Heart right ventricle (tissue), 16 donors: ENCODE measurements around the gene ZNF679. TPM values are rescaled to one million over a fixed set of nuclear protein-coding genes. Genes with fewer than 3 reads are reported as not detected.
A peak's percentile ranks its signal among the peaks of the same experiment; 100 is the strongest.
"Not testable (repeated sequence)": the region's sequence is repeated elsewhere in the genome, so short reads cannot be mapped to it uniquely, and the experiment has no call there.

Source experiments
- ATAC-seq, 8 donors: fragments of 200-7000 bp; cut with Tn5 transposase; one replicate each; pipeline ENCODE4 v1.9.1; 2020; ENCODE audit warnings: mild to moderate bottlenecking in 8 of 8, moderate library complexity in 8 of 8, moderate number of reproducible peaks in 1 of 8
- DNase-seq, 2 donors: peaks; one replicate each; pipeline ENCODE4 v3.0.0-alpha.2; 2020
- H3K27ac ChIP-seq, 10 donors: fragments of 200-600 bp; sonication (generic) in 2 of 10; one replicate each; pipeline versions ENCODE4 v1.5.0 to v1.8.0; 2020 to 2022; ENCODE audit warnings: mild to moderate bottlenecking in 3 of 10
- H3K27me3 ChIP-seq, 7 donors: fragments of 200-600 bp; one replicate each; pipeline ENCODE4 v1.8.0; 2021 to 2022; ENCODE audit warnings: mild to moderate bottlenecking in 2 of 7
- H3K36me3 ChIP-seq, 9 donors: fragments of 200-600 bp; sonication (generic) in 1 of 9; one replicate each; pipeline versions ENCODE4 v1.5.0 to v1.8.0; 2020 to 2022; ENCODE audit warnings: mild to moderate bottlenecking in 2 of 9
- H3K4me1 ChIP-seq, 9 donors: fragments of 200-600 bp; sonication (generic) in 1 of 9; one replicate each; pipeline versions ENCODE4 v1.5.0 to v1.8.0; 2020 to 2022; ENCODE audit warnings: mild to moderate bottlenecking in 4 of 9
- H3K4me3 ChIP-seq, 10 donors: fragments of 200-600 bp; sonication (generic) in 2 of 10; one replicate each; pipeline versions ENCODE4 v1.5.0 to v1.8.0; 2020 to 2022; ENCODE audit warnings: mild to moderate bottlenecking in 7 of 10, moderate library complexity in 2 of 10
- H3K9me3 ChIP-seq, 11 donors: fragments of 200-600 bp in 10 of 11; sonication (generic) in 2 of 11; one replicate each; pipeline versions ENCODE4 v1.5.0 to v1.8.0; 2013 to 2022; ENCODE audit warnings: mild to moderate bottlenecking in 2 of 11, control low read depth in 1 of 11, moderate library complexity in 1 of 11
- WGBS, 2 donors: extraction: QIAGEN DNeasy Blood & Tissue Kit; methylation state at CpG; one replicate each; pipeline ENCODE4 v1.1.7; 2013; ENCODE audit warnings: inconsistent platforms in 1 of 2; 5-methylcytosine and 5-hydroxymethylcytosine counted together
- intact Hi-C, 10 donors: fragments of 100-400 bp; cut with DNase I; formaldehyde crosslinking; loops; one replicate each; pipeline versions ENCODE4 v1.11.1 to v1.14.2; 2022
- long read RNA-seq, 3 donors: library from polyadenylated mRNA; unstranded; transcript quantifications; one replicate each; pipeline ENCODE4 v2.0.0, GENCODE V29; 2020 to 2021
- polyA plus RNA-seq, 2 donors: library from polyadenylated mRNA; stranded (reverse); fragments of 200-250 nt; gene quantifications; one replicate each; pipeline ENCODE4 v1.2.3, GENCODE V29; 2013
- total RNA-seq, 10 donors: library from RNA; stranded (reverse); fragmentation: NEBNext Ultra II Directional in 3 of 10; extraction: Animal tissue kit (Norgen Biotek cat#: 25700) in 3 of 10; gene quantifications; one replicate each; pipeline versions ENCODE4 v1.2.1 to v1.2.4, GENCODE V29; 2021 to 2023
- TF ChIP-seq, protein P1 (sequence below), 9 donors: fragments of 200-600 bp; sonication (generic) in 2 of 9; IDR thresholded peaks; one replicate each; pipeline versions ENCODE4 v1.5.0 to v1.8.0; 2021 to 2022; ENCODE audit warnings: antibody characterized with exemption in 9 of 9, mild to moderate bottlenecking in 5 of 9, moderate library complexity in 1 of 9
- donor health status: Arrhythmogenic right ventricular cardiomyopathy.
- donor health status: ischemic (EF 13 %, LVEDD 7.1; RV severe dilation, severe dysfunction).
- donor health status: healthy with polysubstance abuse.
- donor health status: DM: no; HTN: yes; CAD: no.
- donor health status: DM: no; HTN: no; CAD: no.
- donor health status: ischemic (EF 25% LVEDD 6.9; RV normal size, moderate dysfunction).
- donor health status: ischemic (EF 25% LVEDD 5.7; RV mildly dilated, moderate dysfunction).
- donor health status: healthy.
- donor health status: DM: yes; HTN: yes; CAD: no.
- donor health status: Ischemic cardiomyopathy.
- donor health status: ischemic (EF 35%, LVEDD 5.7; RV mildly dilated, moderate dysfunction).
- donor health status: nonischemic (EF 11% LVEDD 7.7; RV severe dilation, severe dysfunction).
- donor health status: DM: yes; HTN: yes; CAD: no.
- donor health status: PGD.
- donor health status: ischemic (EF 29% LVEDD 5.4; RV normal size, mild dysfunction).
- donor health status: nonischemic (EF 23%, LVEDD 6.1; RV moderate dilation, normal function).

Gene ZNF679
- not detected for total RNA-seq
- polyA plus RNA-seq = not detected
- long read RNA-seq, donor 1 = 0 reads
- long read RNA-seq, donor 2 = 0 reads
- long read RNA-seq, donor 3 = 0 reads

GRCh38 chr7:64228174-64228573, at the start of gene ZNF679:
Gene ZNF679, plus strand, starts transcription at chr7:64228474. Its CDS starts 20,644 bp downstream, at chr7:64249118.
- H3K4me3 ChIP-seq, DNase-seq, H3K4me1 ChIP-seq, H3K36me3 ChIP-seq, H3K27ac ChIP-seq, ATAC-seq, intact Hi-C loops, H3K27me3 ChIP-seq: not testable (repeated sequence)
- 90% methylated on average over 1 of the region's 1 CpG for WGBS, 2 donors
- H3K9me3 ChIP-seq = peaks cover 0 to 83% (median 14%) of the 10 kb centered on the region in 11 donors

DNA sequence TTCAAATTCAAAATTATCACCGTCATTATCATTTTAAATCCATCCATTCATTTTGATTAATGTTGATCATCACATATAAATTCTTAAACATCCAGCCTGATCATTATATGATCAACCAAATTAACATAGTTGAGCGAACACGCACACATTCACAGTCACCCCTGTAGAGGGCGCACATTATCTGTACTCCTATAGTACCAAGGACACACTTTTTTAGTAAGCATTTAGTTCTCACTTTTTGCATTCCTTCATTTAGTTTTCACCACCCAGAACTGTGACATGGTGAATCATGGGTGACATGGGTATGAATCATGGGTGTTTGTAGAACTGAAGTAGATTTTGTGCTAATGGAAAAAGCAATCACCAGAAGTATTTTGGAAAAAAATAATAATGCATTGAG, 47.3 kb upstream of the ZNF679 start:
- 36 to 38% methylated on average over 4 of the region's 4 CpGs for WGBS, 2 donors
- Histone ChIP-seq H3K4me1 (peaks cover 0 to 6% (median 0%) of the 10 kb centered on the region in 9 donors), H3K4me3 (no peak overlapping the region), H3K9me3 (peaks cover 0 to 27% (median 0%) of the 10 kb centered on the region in 11 donors), H3K27ac (no peak overlapping the region), H3K36me3 (no peaks in the 10 kb centered on the region), H3K27me3 (peaks cover 20 to 58% (median 24%) of the 10 kb centered on the region in 7 donors)
- TF ChIP-seq, protein P1, sequence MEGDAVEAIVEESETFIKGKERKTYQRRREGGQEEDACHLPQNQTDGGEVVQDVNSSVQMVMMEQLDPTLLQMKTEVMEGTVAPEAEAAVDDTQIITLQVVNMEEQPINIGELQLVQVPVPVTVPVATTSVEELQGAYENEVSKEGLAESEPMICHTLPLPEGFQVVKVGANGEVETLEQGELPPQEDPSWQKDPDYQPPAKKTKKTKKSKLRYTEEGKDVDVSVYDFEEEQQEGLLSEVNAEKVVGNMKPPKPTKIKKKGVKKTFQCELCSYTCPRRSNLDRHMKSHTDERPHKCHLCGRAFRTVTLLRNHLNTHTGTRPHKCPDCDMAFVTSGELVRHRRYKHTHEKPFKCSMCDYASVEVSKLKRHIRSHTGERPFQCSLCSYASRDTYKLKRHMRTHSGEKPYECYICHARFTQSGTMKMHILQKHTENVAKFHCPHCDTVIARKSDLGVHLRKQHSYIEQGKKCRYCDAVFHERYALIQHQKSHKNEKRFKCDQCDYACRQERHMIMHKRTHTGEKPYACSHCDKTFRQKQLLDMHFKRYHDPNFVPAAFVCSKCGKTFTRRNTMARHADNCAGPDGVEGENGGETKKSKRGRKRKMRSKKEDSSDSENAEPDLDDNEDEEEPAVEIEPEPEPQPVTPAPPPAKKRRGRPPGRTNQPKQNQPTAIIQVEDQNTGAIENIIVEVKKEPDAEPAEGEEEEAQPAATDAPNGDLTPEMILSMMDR (IDR thresholded peaks at IDR 0.05) = peak in 7 of 9 donors; percentile 30 to 45 (median 37)
- intact Hi-C loops = loop anchor here in 7 of 10 donors (5.0 to 10.0 kb wide), 4 partner anchors 54 to 441 kb away; no protein-coding TSS in a partner anchor
- ATAC-seq = no peak
- DNase-seq = no peak

GRCh38 chr7:64181586-64181985, 46.7 kb upstream of the ZNF679 start:
- 29 to 30% methylated on average over 45 to 46 of the region's 46 CpGs for WGBS, 2 donors
- Histone ChIP-seq H3K4me3 (no peak overlapping the region), H3K4me1 (peaks cover 0 to 6% (median 0%) of the 10 kb centered on the region in 9 donors), H3K36me3 (no peaks in the 10 kb centered on the region), H3K27ac (no peak overlapping the region), H3K27me3 (peaks cover 20 to 58% (median 24%) of the 10 kb centered on the region in 7 donors), H3K9me3 (peaks cover 0 to 23% (median 0%) of the 10 kb centered on the region in 11 donors)
- TF ChIP-seq, protein P1 (IDR thresholded peaks at IDR 0.05) = no peak
- intact Hi-C loops = loop anchor here in 7 of 10 donors (5.0 to 10.0 kb wide), 4 partner anchors 53 to 441 kb away; no protein-coding TSS in a partner anchor
- DNase-seq (no peak), ATAC-seq (no peak)

GRCh38 chr7:64182036-64182790, 46.1 kb upstream of the ZNF679 start:
- H3K4me1 ChIP-seq = peaks cover 0 to 6% (median 0%) of the 10 kb centered on the region in 9 donors
- peaks cover 20 to 52% (median 24%) of the 10 kb centered on the region in 7 donors for H3K27me3 ChIP-seq
- no peak for DNase-seq
- H3K9me3 ChIP-seq = peaks cover 0 to 29% (median 1%) of the 10 kb centered on the region in 11 donors
- intact Hi-C loops = loop anchor here in 8 of 10 donors (2.0 to 10.0 kb wide), 6 partner anchors 53 to 440 kb away; no protein-coding TSS in a partner anchor
- no peaks in the 10 kb centered on the region for H3K36me3 ChIP-seq
- TF ChIP-seq, protein P1 (IDR thresholded peaks at IDR 0.05) = no peak
- ATAC-seq = no peak
- no peak overlapping the region for H3K4me3 ChIP-seq
- 29 to 32% methylated on average over 59 to 66 of the region's 66 CpGs for WGBS, 2 donors
- H3K27ac ChIP-seq = no peak overlapping the region
